Natural killer cell (primary cell): Measurements from ENCODE around the gene PAX6. TPM values are rescaled to one million over a fixed set of nuclear protein-coding genes. Genes with fewer than 3 reads are reported as not detected.

Experiments used
- ATAC-seq, 3 donors: fragments of 150-1000 bp in 2 of 3; fragments of 200-7000 bp in 1 of 3; cut with Tn5 transposase; 1 replicate in 1 of 3; 2 replicates in 2 of 3; pipeline ENCODE4 v1.10.0; 2021; ENCODE audit warnings: mild to moderate bottlenecking in 2 of 3, moderate library complexity in 2 of 3
- DNase-seq, 2 donors: peaks; one replicate each; pipeline versions ENCODE4 v3.0.0 to v3.0.0-alpha.2; 2013 to 2021; ENCODE audit warnings: mixed read lengths in 1 of 2
- H3K27ac ChIP-seq: one replicate; pipeline ENCODE4 v1.5.1; 2013; ENCODE audit warnings: mild to moderate bottlenecking, low read length
- H3K27me3 ChIP-seq: one replicate; pipeline ENCODE4 v1.6.1; 2013; ENCODE audit warnings: low read length; ENCODE audit not compliant: control insufficient read depth, insufficient read depth
- H3K36me3 ChIP-seq: one replicate; pipeline ENCODE4 v1.6.1; 2013; ENCODE audit warnings: low read length; ENCODE audit not compliant: control insufficient read depth, insufficient read depth
- H3K4me1 ChIP-seq: one replicate; pipeline ENCODE4 v1.6.1; 2013; ENCODE audit warnings: low read length; ENCODE audit not compliant: control insufficient read depth, insufficient read depth
- H3K4me3 ChIP-seq: one replicate; pipeline ENCODE4 v1.5.1; 2013; ENCODE audit warnings: low read length
- H3K9me3 ChIP-seq: one replicate; pipeline ENCODE4 v1.6.1; 2013; ENCODE audit warnings: low read length; ENCODE audit not compliant: control insufficient read depth, insufficient read depth
- H3K27ac Mint-ChIP-seq, 2 donors: one replicate each; pipeline ENCODE4 v1.8.0; 2022; ENCODE audit warnings: mild to moderate bottlenecking in 2 of 2, mixed read lengths in 2 of 2, moderate library complexity in 1 of 2
- H3K27me3 Mint-ChIP-seq, 2 donors: one replicate each; pipeline ENCODE4 v1.8.0; 2022; ENCODE audit warnings: low read depth in 2 of 2, mixed read lengths in 2 of 2
- H3K36me3 Mint-ChIP-seq: one replicate; pipeline ENCODE4 v1.8.0; 2022; ENCODE audit warnings: mixed read lengths
- H3K4me1 Mint-ChIP-seq, 2 donors: one replicate each; pipeline ENCODE4 v1.8.0; 2022; ENCODE audit warnings: mixed read lengths in 2 of 2
- H3K4me3 Mint-ChIP-seq: one replicate; pipeline ENCODE4 v1.8.0; 2022; ENCODE audit warnings: mild to moderate bottlenecking, moderate library complexity, mixed read lengths
- H3K9me3 Mint-ChIP-seq, 2 donors: one replicate each; pipeline ENCODE4 v1.8.0; 2022; ENCODE audit warnings: mixed read lengths in 2 of 2
- CTCF ChIP-seq: fragments of 200-600 bp; IDR thresholded peaks from one replicate; pipeline ENCODE4 v1.8.0; 2022; ENCODE audit warnings: antibody characterized with exemption
- WGBS: methylation state at CpG from one replicate; pipeline ENCODE4 v1.1.7; 2013; ENCODE audit warnings: missing lambda C conversion rate; ENCODE audit not compliant: insufficient coverage; 5-methylcytosine and 5-hydroxymethylcytosine counted together
- intact Hi-C: fragments of 100-400 bp; cut with micrococcal nuclease; formaldehyde crosslinking; loops from one replicate; pipeline ENCODE4 v1.14.2; 2022
- total RNA-seq, 4 donors: library from RNA; stranded (reverse); fragments of 120-200 nt in 1 of 4; gene quantifications; one replicate each; pipeline versions ENCODE4 v1.2.3 to v1.2.4, GENCODE V29; 2013 to 2022

The PAX6 gene
- total RNA-seq, 3 donors from 2014 or later (not counting 1 experiment from before 2014, with no cell fraction given) = not detected

- H3K4me1 ChIP-seq = peaks cover 24% of the 10 kb centered on the region
- H3K27ac Mint-ChIP-seq = no peak overlapping the region
- intact Hi-C loops = no loop called here
Measured at GRCh38 chr11:31821235-31821764, 10.2 kb upstream of the PAX6 start.

DNA sequence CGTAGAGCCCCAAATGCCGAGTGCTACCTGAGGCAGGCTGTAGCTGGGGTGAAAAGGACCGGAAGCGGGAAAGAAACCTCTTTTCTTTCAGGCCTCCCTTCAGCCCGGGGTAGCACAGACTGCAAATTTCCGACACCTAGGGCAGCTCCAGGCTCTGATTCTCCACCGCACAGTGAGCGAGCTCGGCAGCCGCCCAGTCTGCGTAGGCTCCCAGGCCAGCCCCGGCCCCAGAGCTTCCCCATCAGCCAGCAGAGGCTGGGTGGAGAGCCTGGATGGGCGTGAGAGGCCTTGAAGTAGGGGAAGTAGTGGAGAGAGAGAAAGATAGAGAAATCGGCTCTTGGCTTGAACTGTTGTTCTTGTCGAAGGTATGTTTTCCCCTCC is 9.3 kb upstream of the PAX6 start:
- Mint-ChIP-seq H3K36me3 (peaks cover 14% of the 10 kb centered on the region), H3K9me3 (no peaks in the 10 kb centered on the region)
- 14% methylated on average over 13 of the region's 15 CpGs for WGBS

More at GRCh38 chr11:31821235-31821764, 10.2 kb upstream of the PAX6 start:
- Mint-ChIP-seq H3K27me3 (peaks cover 52 to 69% of the 10 kb centered on the region in 2 donors), H3K36me3 (peaks cover 16% of the 10 kb centered on the region), H3K9me3 (no peaks in the 10 kb centered on the region), H3K4me1 (peaks cover 6 to 19% of the 10 kb centered on the region in 2 donors), H3K4me3 (no peak overlapping the region)
- 5% methylated on average over 5 of the region's 5 CpGs for WGBS
- Histone ChIP-seq H3K4me3 (no peak overlapping the region), H3K9me3 (peaks cover 20% of the 10 kb centered on the region), H3K27me3 (peaks cover 86% of the 10 kb centered on the region), H3K27ac (no peak overlapping the region), H3K36me3 (no peaks in the 10 kb centered on the region)
- DNase-seq (no peak), ATAC-seq (no peak)
- no peak for TF ChIP-seq CTCF

DNA sequence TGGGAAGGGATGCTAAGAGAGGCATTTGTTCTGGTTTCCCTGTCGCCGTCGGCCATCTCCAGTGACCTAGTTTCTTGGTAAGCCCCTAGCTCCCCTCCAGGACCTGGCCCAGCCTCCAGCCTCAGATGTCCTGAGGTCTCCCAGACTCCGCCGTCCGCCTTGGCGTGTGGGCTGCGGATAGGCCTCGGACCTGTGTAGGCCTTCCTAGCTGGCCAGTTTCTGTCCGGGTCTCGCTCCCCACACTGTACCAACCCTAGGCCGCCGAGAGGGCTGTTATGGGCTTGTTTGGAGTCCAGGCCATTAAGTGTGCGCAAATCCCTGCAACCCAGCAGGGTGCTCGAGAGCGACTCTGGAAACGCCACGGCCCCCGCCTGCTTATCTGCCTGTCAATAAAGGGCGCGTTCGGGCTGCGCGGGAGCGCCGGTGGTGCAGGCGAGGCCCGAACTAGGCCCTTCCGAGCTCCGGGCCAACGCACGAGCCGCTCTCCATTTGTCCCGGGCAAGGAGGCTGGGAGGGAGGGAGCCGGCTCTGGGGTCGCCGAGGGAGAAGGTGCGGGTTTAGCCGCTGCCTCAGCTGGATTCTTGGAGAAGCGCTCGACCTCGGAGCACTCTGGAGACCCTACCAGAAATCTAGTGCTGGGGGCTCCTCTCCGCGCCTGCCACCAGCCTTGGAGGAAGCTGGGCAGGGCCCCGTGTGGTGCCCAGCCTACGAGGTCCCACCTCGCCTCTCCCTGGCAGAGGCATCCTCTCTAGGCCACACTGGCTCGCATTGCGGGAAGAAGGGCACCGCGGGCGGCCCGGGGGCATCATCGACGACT is 8.7 kb upstream of the PAX6 start:
- peaks cover 85% of the 10 kb centered on the region for H3K27me3 ChIP-seq
- H3K9me3 ChIP-seq = peaks cover 20% of the 10 kb centered on the region
- intact Hi-C loops = no loop called here
- TF ChIP-seq CTCF = no peak
- H3K4me1 Mint-ChIP-seq = peaks cover 14 to 19% of the 10 kb centered on the region in 2 donors
- H3K27me3 Mint-ChIP-seq = peaks cover 48 to 72% of the 10 kb centered on the region in 2 donors
- peaks cover 34% of the 10 kb centered on the region for H3K4me1 ChIP-seq
- WGBS = 13% methylated on average over 55 of the region's 55 CpGs
- DNase-seq = no peak
- ATAC-seq = no peak
- H3K27ac Mint-ChIP-seq = no peak overlapping the region
- H3K4me3 Mint-ChIP-seq = no peak overlapping the region
- peaks cover 14% of the 10 kb centered on the region for H3K36me3 Mint-ChIP-seq
- H3K4me3 ChIP-seq = no peak overlapping the region
- H3K36me3 ChIP-seq = no peaks in the 10 kb centered on the region
- H3K27ac ChIP-seq = no peak overlapping the region
- H3K9me3 Mint-ChIP-seq = no peaks in the 10 kb centered on the region

More for the DNA sequence above, 9.3 kb upstream of the PAX6 start:
- H3K4me3 ChIP-seq = no peak overlapping the region
- Mint-ChIP-seq H3K27ac (no peak overlapping the region), H3K4me1 (peaks cover 9 to 16% of the 10 kb centered on the region in 2 donors), H3K4me3 (no peak overlapping the region), H3K27me3 (peaks cover 48 to 70% of the 10 kb centered on the region in 2 donors)
- H3K27me3 ChIP-seq = peaks cover 85% of the 10 kb centered on the region
- peaks cover 20% of the 10 kb centered on the region for H3K9me3 ChIP-seq
- TF ChIP-seq CTCF = no peak
- intact Hi-C loops = no loop called here
- H3K4me1 ChIP-seq = peaks cover 30% of the 10 kb centered on the region
- ATAC-seq (no peak), DNase-seq (no peak)
- H3K27ac ChIP-seq = no peak overlapping the region
- no peaks in the 10 kb centered on the region for H3K36me3 ChIP-seq
